ENCODE results near the gene HNF4A. TPM values are rescaled to one million over a fixed set of nuclear protein-coding genes. Genes with fewer than 3 reads are reported as not detected.

HNF4A gene
- total RNA-seq, 4 donors from 2014 or later = 0.63 TPM; not detected in 3

GRCh38 chr20:44460795-44461141 is 105.3 kb downstream of the HNF4A start:
- intact Hi-C loops (cut with DNase I) = loop anchor here (5.0 kb wide), 1 partner anchor 68 kb away; no protein-coding TSS in a partner anchor
- Histone ChIP-seq H3K4me1 (no peaks in the 10 kb centered on the region), H3K4me3 (no peak overlapping the region), H3K36me3 (no peaks in the 10 kb centered on the region), H3K9me3 (no peaks in the 10 kb centered on the region), H3K27me3 (no peaks in the 10 kb centered on the region), H3K27ac (replicated peaks in 1 of 4) (no peak overlapping the region)
- TF ChIP-seq CTCF (IDR thresholded peaks at IDR 0.05) (peak; percentile 7 to 28 (median 24)), POLR2AphosphoS5 (IDR thresholded peaks at IDR 0.05) (no peak)
- no peak for DNase-seq (ENCODE audit: extremely low spot score)
- 33% methylated on average over 3 of the region's 3 CpGs for WGBS

GRCh38 chr20:44461142-44461802 is 105.8 kb downstream of the HNF4A start:
- Histone ChIP-seq H3K27me3 (no peaks in the 10 kb centered on the region), H3K36me3 (no peaks in the 10 kb centered on the region), H3K27ac (replicated peaks in 1 of 4) (no peak overlapping the region), H3K4me1 (no peaks in the 10 kb centered on the region), H3K4me3 (no peak overlapping the region), H3K9me3 (no peaks in the 10 kb centered on the region)
- 78% methylated on average over 6 of the region's 6 CpGs for WGBS
- TF ChIP-seq EP300 (IDR thresholded peaks at IDR 0.05) = no peak
- TF ChIP-seq POLR2AphosphoS5 (IDR thresholded peaks at IDR 0.05) = no peak
- intact Hi-C loops (cut with DNase I) = loop anchor here (5.0 kb wide), 1 partner anchor 69 kb away; no protein-coding TSS in a partner anchor
- no peak for DNase-seq (ENCODE audit: extremely low spot score)

- Histone ChIP-seq H3K4me3 (no peak overlapping the region), H3K27ac (replicated peaks in 1 of 4) (no peak overlapping the region), H3K27me3 (no peaks in the 10 kb centered on the region), H3K9me3 (no peaks in the 10 kb centered on the region), H3K36me3 (no peaks in the 10 kb centered on the region), H3K4me1 (no peaks in the 10 kb centered on the region)
- TF ChIP-seq POLR2A (IDR thresholded peaks at IDR 0.05; ENCODE audit: low read depth) = no peak
- TF ChIP-seq EP300 (IDR thresholded peaks at IDR 0.05) = no peak
- WGBS = 79% methylated on average over 5 of the region's 5 CpGs
- intact Hi-C loops (cut with DNase I) = loop anchor here (5.0 kb wide), 1 partner anchor 69 kb away; no protein-coding TSS in a partner anchor
- DNase-seq (ENCODE audit: extremely low spot score) = no peak
Measured at GRCh38 chr20:44461803-44462174, 106.3 kb downstream of the HNF4A start.

GRCh38 chr20:44463466-44463865 is 108.0 kb downstream of the HNF4A start:
- Histone ChIP-seq H3K4me1 (no peaks in the 10 kb centered on the region), H3K9me3 (no peaks in the 10 kb centered on the region), H3K27ac (replicated peaks in 1 of 4) (no peak overlapping the region), H3K27me3 (no peaks in the 10 kb centered on the region), H3K4me3 (no peak overlapping the region), H3K36me3 (no peaks in the 10 kb centered on the region)
- no peak for DNase-seq (ENCODE audit: extremely low spot score)
- TF ChIP-seq CTCF (IDR thresholded peaks at IDR 0.05) (no peak), POLR2AphosphoS5 (IDR thresholded peaks at IDR 0.05) (no peak), EP300 (IDR thresholded peaks at IDR 0.05) (no peak), POLR2A (IDR thresholded peaks at IDR 0.05; ENCODE audit: low read depth) (no peak)
- intact Hi-C loops (cut with DNase I) = loop anchor here (5.0 kb wide), 1 partner anchor 71 kb away; no protein-coding TSS in a partner anchor
- WGBS = 74% methylated on average over 5 of the region's 5 CpGs

GRCh38 chr20:44464514-44464913 is 109.0 kb downstream of the HNF4A start:
- intact Hi-C loops (cut with DNase I) = loop anchor here (5.0 kb wide), 1 partner anchor 72 kb away; no protein-coding TSS in a partner anchor
- Histone ChIP-seq H3K4me3 (no peak overlapping the region), H3K9me3 (no peaks in the 10 kb centered on the region), H3K27me3 (no peaks in the 10 kb centered on the region), H3K27ac (replicated peaks in 1 of 4) (no peak overlapping the region), H3K4me1 (no peaks in the 10 kb centered on the region), H3K36me3 (no peaks in the 10 kb centered on the region)
- TF ChIP-seq EP300 (IDR thresholded peaks at IDR 0.05) (no peak), POLR2AphosphoS5 (IDR thresholded peaks at IDR 0.05) (no peak), CTCF (IDR thresholded peaks at IDR 0.05) (no peak), POLR2A (IDR thresholded peaks at IDR 0.05; ENCODE audit: low read depth) (no peak)
- WGBS = 86% methylated on average over 3 of the region's 3 CpGs
- DNase-seq (ENCODE audit: extremely low spot score) = no peak

All from esophagus muscularis mucosa (tissue), 4 donors.